HepG2 (cell line): ENCODE data around the gene COG1. TPM values are rescaled to one million over a fixed set of nuclear protein-coding genes. Genes with fewer than 3 reads are reported as not detected.
A peak's percentile ranks its signal among the peaks of the same experiment; 100 is the strongest.

Experiments
- CENPX ChIP-seq: sonication (generic); formaldehyde crosslinking; IDR thresholded peaks from 2 replicates; pipeline ENCODE4 v1.9.0; 2021; ENCODE audit warnings: mild to moderate bottlenecking, missing genetic modification reagents, moderate library complexity
- GPBP1L1 ChIP-seq: sonication (generic); formaldehyde crosslinking; IDR thresholded peaks from 2 replicates; pipeline ENCODE4 v1.5.0; 2020; ENCODE audit warnings: mild to moderate bottlenecking, missing genetic modification reagents
- HNF4G ChIP-seq, 2 experiments: sonication (generic) in 1 of 2; formaldehyde crosslinking in 1 of 2; IDR thresholded peaks; 2 replicates each; pipeline versions ENCODE4 v1.4.0 to v1.6.1; 2011 to 2020; ENCODE audit warnings: borderline replicate concordance in 2 of 2, low read depth in 2 of 2, mild to moderate bottlenecking in 2 of 2, low read length in 1 of 2, missing genetic modification reagents in 1 of 2, moderate library complexity in 1 of 2
- KDM6A ChIP-seq: IDR thresholded peaks from 2 replicates; pipeline ENCODE4 v1.6.1; 2016; ENCODE audit warnings: low read depth
- MAX ChIP-seq: IDR thresholded peaks from 2 replicates; pipeline ENCODE4 v1.6.1; 2012; ENCODE audit warnings: inconsistent platforms
- MEIS1 ChIP-seq: sonication (generic); formaldehyde crosslinking; IDR thresholded peaks from 2 replicates; pipeline ENCODE4 v1.9.0; 2021; ENCODE audit warnings: mild to moderate bottlenecking, missing genetic modification reagents, moderate library complexity, borderline replicate concordance
- MEIS2 ChIP-seq: sonication (generic); formaldehyde crosslinking; IDR thresholded peaks from 2 replicates; pipeline ENCODE4 v1.9.0; 2021; ENCODE audit warnings: mild to moderate bottlenecking, missing genetic modification reagents
- NCOA5 ChIP-seq: sonication (generic); formaldehyde crosslinking; IDR thresholded peaks from 2 replicates; pipeline ENCODE4 v1.4.0; 2020; ENCODE audit warnings: missing genetic modification reagents
- PHF8 ChIP-seq: sonication (generic); formaldehyde crosslinking; IDR thresholded peaks from 2 replicates; pipeline ENCODE4 v1.5.0; 2020; ENCODE audit warnings: missing genetic modification reagents
- RBFOX2 ChIP-seq: fragments of 200-400 bp; formaldehyde crosslinking; IDR thresholded peaks from 2 replicates; pipeline ENCODE4 v1.6.1; 2017; ENCODE audit warnings: low read depth, mild to moderate bottlenecking, low read length
- SNRNP70 ChIP-seq: fragments of 200-400 bp; formaldehyde crosslinking; IDR thresholded peaks from 2 replicates; pipeline ENCODE4 v1.6.1; 2017; ENCODE audit warnings: mild to moderate bottlenecking, low read depth, low read length, moderate library complexity
- SRF ChIP-seq: IDR thresholded peaks from 2 replicates; pipeline ENCODE4 v1.6.1; 2011; ENCODE audit warnings: mild to moderate bottlenecking, low read depth, low read length, moderate library complexity
- THAP7 ChIP-seq: sonication (generic); formaldehyde crosslinking; IDR thresholded peaks from 2 replicates; pipeline ENCODE4 v1.8.1; 2023; ENCODE audit warnings: mild to moderate bottlenecking, missing genetic modification reagents
- ZFP36L1 ChIP-seq: sonication (generic); formaldehyde crosslinking; IDR thresholded peaks from 2 replicates; pipeline ENCODE4 v1.8.0; 2022; ENCODE audit warnings: mild to moderate bottlenecking, missing genetic modification reagents, moderate library complexity
- ZFY ChIP-seq: sonication (generic); formaldehyde crosslinking; IDR thresholded peaks from 2 replicates; pipeline ENCODE4 v1.4.0; 2020; ENCODE audit warnings: missing genetic modification reagents
- ZNF292 ChIP-seq: sonication (generic); formaldehyde crosslinking; IDR thresholded peaks from 2 replicates; pipeline ENCODE4 v1.8.1; 2022; ENCODE audit warnings: mild to moderate bottlenecking, low read depth, missing genetic modification reagents, borderline replicate concordance
- ZNF317 ChIP-seq: sonication (generic); formaldehyde crosslinking; IDR thresholded peaks from 2 replicates; pipeline ENCODE4 v1.5.0; 2020; ENCODE audit warnings: mild to moderate bottlenecking, missing genetic modification reagents
- ZNF646 ChIP-seq: sonication (generic); formaldehyde crosslinking; IDR thresholded peaks from 2 replicates; pipeline ENCODE4 v1.9.0; 2021; ENCODE audit warnings: mild to moderate bottlenecking, missing genetic modification reagents
- ZNF691 ChIP-seq: sonication (generic); formaldehyde crosslinking; IDR thresholded peaks from 2 replicates; pipeline ENCODE4 v1.4.0; 2020; ENCODE audit warnings: missing genetic modification reagents, low read depth, mild to moderate bottlenecking, borderline replicate concordance
- ZNF737 ChIP-seq: sonication (generic); formaldehyde crosslinking; IDR thresholded peaks from 2 replicates; pipeline ENCODE4 v1.5.0; 2020; ENCODE audit warnings: missing genetic modification reagents, mild to moderate bottlenecking, borderline replicate concordance
- polyA plus RNA-seq, 8 experiments: library from polyadenylated mRNA; depleted of rRNA in 3 of 8; stranded (reverse) in 7 of 8; unstranded in 1 of 8; fragments of >200 nt; fragmentation: Illumina TruSeq in 4 of 8; extraction: Trizol in 4 of 8; gene quantifications; 2 replicates each; pipeline versions ENCODE4 v1.2.1 to v1.2.3, GENCODE V29; 2011 to 2016; ENCODE audit warnings: low read depth in 4 of 8, missing spikeins in 1 of 8, mixed read lengths in 1 of 8; ENCODE audit not compliant: insufficient read depth in 1 of 8
- total RNA-seq, 5 experiments: library from RNA; depleted of rRNA; stranded (reverse); fragments of >200 nt; fragmentation: Illumina TruSeq; extraction: Trizol; gene quantifications; 2 replicates each; pipeline ENCODE4 v1.2.3, GENCODE V29; 2016; ENCODE audit warnings: low read depth in 1 of 5

The COG1 gene
- total and polyA plus RNA-seq, 2 of the 13 experiments (the other 11 are each of a cell fraction or from before 2014, with no cell fraction given) = 36.6 to 39.7 TPM

GRCh38 chr17:73189417-73190099 lies 3.3 kb upstream of the COG1 start (continued):
- no peak; the same call in 1 of the 2 replicates for TF ChIP-seq MAX
- no peak for TF ChIP-seq ZNF317 (CRISPR knock-in tag)
- TF ChIP-seq GPBP1L1 (CRISPR knock-in tag) = no peak
- TF ChIP-seq CENPX (CRISPR knock-in tag) = no peak
- no peak for TF ChIP-seq RBFOX2
- no peak for TF ChIP-seq PHF8
- peak; percentile 83 for TF ChIP-seq MEIS1 (CRISPR knock-in tag)
- TF ChIP-seq MEIS2 = peak; percentile 82
- no peak for TF ChIP-seq SRF
- TF ChIP-seq ZFY = no peak; the same call in 1 of the 2 replicates
- peak; percentile 62; the same call in 1 of the 2 replicates for TF ChIP-seq ZNF292 (CRISPR knock-in tag)
- no peak for TF ChIP-seq ZNF737 (CRISPR knock-in tag)
- TF ChIP-seq ZNF646 = no peak
- no peak for TF ChIP-seq HNF4G (IDR thresholded peaks at IDR 0.05; ENCODE audit: borderline replicate concordance, low read depth, low read length)
- no peak for TF ChIP-seq HNF4G (CRISPR knock-in tag; IDR thresholded peaks at IDR 0.05; ENCODE audit: borderline replicate concordance, low read depth)
- no peak for TF ChIP-seq NCOA5 (CRISPR knock-in tag)
- TF ChIP-seq ZNF691 (CRISPR knock-in tag) = 0 out of 2 replicates have a peak, but pooled peaks have one; percentile 48
- no peak for TF ChIP-seq ZFP36L1 (CRISPR knock-in tag)
- TF ChIP-seq SNRNP70 = no peak
- no peak for TF ChIP-seq THAP7
- no peak for TF ChIP-seq KDM6A (CRISPR knock-in tag)
